ENCODE data around the gene ARFIP1.
"Not testable (repeated sequence)": the region's sequence is repeated elsewhere in the genome, so short reads cannot be mapped to it uniquely, and the experiment has no call there.

Gene ARFIP1

DNA sequence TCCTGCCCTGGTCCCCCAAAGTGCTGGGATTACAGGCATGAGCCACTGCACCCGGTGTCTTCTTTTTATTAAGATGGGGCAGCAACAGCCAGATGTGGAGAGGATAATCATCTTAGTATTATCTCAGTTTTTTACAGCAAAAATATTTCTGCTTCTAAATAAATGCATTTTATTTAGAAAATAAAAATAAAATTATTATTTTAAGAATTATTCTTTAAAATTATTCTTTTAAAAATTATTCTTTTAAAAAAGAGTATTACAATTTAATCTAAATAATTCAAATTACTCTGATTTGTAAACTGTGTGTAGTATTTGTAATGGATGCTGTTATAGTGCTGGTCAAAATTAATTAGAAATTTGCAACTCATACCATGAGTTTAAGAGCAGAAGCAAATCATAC lies 67.6 kb downstream of the ARFIP1 start:
- no peak for DNase-seq (ENCODE audit: low spot score)

- no peak for DNase-seq (ENCODE audit: low spot score)
These were observed 68.8 kb downstream of the ARFIP1 start for GRCh38 chr4:152848508-152848907.

GRCh38 chr4:152849350-152849749 lies 69.6 kb downstream of the ARFIP1 start:
- no peak for DNase-seq (ENCODE audit: low spot score)

GRCh38 chr4:152850377-152850776 lies 70.6 kb downstream of the ARFIP1 start:
- peak; percentile 19 for DNase-seq (ENCODE audit: low spot score)

GRCh38 chr4:152851226-152851625 lies 71.5 kb downstream of the ARFIP1 start:
- DNase-seq (ENCODE audit: low spot score) = no peak

DNA sequence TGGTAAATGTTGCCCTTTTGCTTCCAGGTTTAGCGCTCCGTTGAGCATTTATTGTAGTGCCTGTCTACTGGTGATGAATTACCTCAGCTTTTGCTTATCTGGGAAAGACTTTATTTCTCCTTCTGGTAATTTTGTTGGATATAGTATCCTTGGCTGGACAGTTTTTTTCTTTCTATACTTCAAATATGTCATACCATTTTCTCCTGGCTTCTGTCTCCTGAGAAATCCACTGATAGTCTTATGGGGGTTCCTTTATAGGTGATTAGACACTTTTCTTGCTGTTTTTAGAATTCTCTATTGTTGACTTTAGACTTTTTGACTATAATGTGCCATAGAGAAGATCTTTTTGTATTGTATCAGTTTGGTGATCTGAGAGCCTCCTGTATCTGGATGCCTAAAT lies 73.5 kb downstream of the ARFIP1 start:
- DNase-seq (ENCODE audit: low spot score) = no peak

GRCh38 chr4:152854016-152854415 lies 74.3 kb downstream of the ARFIP1 start:
- not testable (repeated sequence) for DNase-seq (ENCODE audit: low spot score)

GRCh38 chr4:152856960-152857359 lies 77.2 kb downstream of the ARFIP1 start:
- no peak for DNase-seq (ENCODE audit: low spot score)

GRCh38 chr4:152858934-152859333 lies 79.2 kb downstream of the ARFIP1 start:
- no peak for DNase-seq (ENCODE audit: low spot score)

- DNase-seq (ENCODE audit: low spot score) = no peak
These were observed 80.3 kb downstream of the ARFIP1 start for GRCh38 chr4:152860046-152860445.

GRCh38 chr4:152862608-152863007 lies 82.9 kb downstream of the ARFIP1 start:
- DNase-seq (ENCODE audit: low spot score) = no peak

DNA sequence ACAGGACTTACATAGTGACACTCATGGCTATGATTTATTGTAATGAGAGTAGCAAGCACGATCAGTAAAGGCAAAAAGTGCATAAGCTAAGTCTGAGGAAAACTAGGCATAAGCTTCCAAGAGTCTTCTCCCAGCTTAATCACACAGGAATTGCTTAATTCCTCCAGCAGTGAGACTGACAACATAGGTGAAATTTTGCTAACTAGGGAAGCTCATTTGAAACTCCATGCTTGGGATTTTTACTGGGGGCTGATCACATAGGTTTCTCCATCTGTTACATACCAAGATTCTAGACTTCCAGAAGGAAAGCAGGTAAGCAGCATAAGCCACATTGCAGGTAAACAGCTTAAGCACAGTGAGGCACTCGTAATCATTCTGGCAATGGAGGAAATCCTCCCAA lies 84.6 kb downstream of the ARFIP1 start:
- no peak for DNase-seq (ENCODE audit: low spot score)

DNA sequence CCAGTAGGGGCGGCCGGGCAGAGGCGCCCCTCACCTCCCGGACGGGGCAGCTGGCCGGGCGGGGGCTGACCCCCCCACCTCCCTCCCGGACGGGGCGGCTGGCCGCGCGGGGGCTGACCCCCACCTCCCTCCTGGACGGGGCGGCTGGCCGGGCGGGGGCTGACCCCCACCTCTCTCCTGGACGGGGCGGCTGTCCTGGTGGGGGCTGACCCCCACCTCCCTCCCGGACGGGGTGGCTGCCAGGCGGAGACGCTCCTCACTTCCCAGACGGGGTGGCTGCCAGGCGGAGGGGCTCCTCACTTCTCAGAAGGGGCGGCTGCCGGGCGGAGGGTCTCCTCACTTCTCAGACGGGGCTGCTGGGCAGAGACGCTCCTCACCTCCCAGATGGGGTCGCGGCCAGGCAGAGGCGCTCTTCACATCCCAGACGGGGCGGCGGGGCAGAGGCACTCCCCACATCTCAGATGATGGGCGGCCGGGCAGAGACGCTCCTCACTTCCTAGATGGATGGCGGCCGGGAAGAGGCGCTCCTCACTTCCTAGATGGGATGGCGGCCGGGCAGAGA lies 86.8 kb downstream of the ARFIP1 start:
- not testable (repeated sequence) for DNase-seq (ENCODE audit: low spot score)

- DNase-seq (ENCODE audit: low spot score) = no peak
These were observed 90.9 kb downstream of the ARFIP1 start for GRCh38 chr4:152870606-152871005.

DNA sequence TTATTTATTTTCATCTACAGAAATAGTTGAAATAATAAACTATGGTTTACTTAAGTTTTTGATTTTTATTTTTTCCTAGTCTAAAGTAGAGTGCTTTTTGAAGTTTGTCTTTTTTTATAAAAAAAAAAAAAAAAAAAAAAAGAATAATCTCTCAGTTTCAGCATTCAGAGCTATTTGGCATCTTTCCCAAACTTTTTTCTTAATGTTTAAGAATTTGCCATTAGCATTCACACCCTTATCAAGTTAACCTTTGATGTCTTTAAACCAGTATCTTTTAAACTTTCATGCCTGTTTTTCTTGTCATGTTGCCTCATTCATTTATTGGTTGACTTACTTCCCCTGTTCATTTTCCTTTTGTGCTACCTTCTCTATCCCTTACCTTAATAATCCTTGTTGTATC lies 95.5 kb downstream of the ARFIP1 start:
- DNase-seq (ENCODE audit: low spot score) = no peak

- DNase-seq (ENCODE audit: low spot score) = no peak
These were observed 98.1 kb downstream of the ARFIP1 start for GRCh38 chr4:152877868-152878267.

DNA sequence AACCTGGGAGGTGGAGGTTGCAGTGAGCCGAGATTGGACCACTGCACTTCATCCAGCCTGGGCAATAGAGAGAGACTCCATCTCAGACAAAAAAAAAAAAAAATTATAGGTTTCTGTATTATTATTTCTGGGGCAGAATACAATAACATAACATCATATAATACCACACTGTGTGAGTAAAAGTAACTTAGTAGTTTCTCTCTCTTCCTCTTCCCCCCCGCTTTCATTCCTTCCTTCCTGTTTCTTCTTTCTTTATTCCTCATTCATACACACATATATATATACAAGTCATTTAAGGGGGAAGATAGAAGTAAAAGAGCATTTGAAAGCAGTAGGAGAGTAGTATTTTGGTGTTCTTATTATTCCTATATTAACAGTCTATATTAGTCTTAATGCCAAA lies 100.5 kb downstream of the ARFIP1 start:
- DNase-seq (ENCODE audit: low spot score) = no peak

- no peak for DNase-seq (ENCODE audit: low spot score)
These were observed 102.2 kb downstream of the ARFIP1 start for GRCh38 chr4:152881974-152882373.

- no peak for DNase-seq (ENCODE audit: low spot score)
These were observed 105.4 kb downstream of the ARFIP1 start for GRCh38 chr4:152885185-152885584.

GRCh38 chr4:152886201-152886600 lies 106.4 kb downstream of the ARFIP1 start:
- no peak for DNase-seq (ENCODE audit: low spot score)

GRCh38 chr4:152887981-152888380 lies 108.2 kb downstream of the ARFIP1 start:
- DNase-seq (ENCODE audit: low spot score) = no peak

DNA sequence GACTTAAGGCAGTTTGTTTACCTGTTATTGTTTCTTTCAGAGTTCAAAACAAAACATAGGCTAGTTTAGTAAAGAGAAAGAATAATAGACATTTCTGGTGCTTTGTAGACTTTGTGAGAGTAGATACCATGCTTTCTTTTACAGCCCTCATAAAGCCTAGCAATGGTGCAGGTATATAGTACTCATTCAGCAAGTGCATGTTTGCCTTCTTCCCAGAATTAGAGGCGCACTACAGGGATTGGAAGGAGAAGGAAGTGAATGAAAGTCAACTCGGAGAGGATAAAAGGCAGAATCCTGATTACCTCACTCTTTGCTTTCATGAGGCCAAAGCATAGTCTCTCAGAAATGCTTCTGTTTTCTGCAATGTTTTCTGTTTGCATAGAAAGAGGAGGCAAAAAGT lies 113.2 kb downstream of the ARFIP1 start:
- DNase-seq (ENCODE audit: low spot score) = no peak

DNA sequence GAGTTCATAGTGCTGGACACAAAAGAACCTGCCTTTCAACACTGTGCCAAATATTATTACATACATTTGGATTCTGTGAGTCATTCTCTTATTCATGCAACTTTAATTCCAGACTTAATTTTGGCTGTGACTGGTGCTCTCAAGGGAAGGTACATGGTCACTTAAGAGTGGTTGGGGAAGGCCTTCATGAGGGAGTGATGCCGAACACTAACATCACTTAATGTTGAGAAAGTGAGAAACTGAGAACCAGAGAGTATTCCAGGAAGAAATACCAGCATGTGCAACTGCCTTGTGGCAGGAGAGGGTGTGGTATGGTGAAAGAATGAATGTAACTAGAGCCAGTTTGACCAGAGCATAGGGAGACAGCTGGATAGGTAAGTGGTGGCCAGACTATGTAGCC lies 114.9 kb downstream of the ARFIP1 start:
- peak; percentile 36 for DNase-seq (ENCODE audit: low spot score)

DNA sequence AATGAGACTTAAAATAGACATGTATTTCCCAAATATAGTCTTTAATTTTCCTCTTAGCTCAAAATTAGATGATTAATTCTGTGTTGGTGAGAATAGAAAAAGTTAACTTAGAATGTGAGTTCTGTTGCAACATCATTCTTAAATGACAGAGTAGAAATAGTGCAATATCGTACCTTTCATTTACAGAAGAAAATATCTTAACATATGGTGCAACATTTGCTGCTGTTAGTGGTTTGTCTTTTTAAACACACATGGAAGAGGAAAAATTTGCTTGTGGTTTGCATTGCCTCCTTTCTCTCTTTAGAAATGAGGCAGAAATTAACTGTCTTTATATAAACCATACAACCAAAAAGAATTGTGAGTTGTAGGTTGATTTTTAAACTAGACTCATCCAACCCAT lies 117.1 kb downstream of the ARFIP1 start:
- peak; percentile 28 for DNase-seq (ENCODE audit: low spot score)

GRCh38 chr4:152898133-152898532 lies 118.4 kb downstream of the ARFIP1 start:
- not testable (repeated sequence) for DNase-seq (ENCODE audit: low spot score)
